GM18867 (cell line): ENCODE measurements around the gene DCUN1D2.
A peak's percentile ranks its signal among the peaks of the same experiment; 100 is the strongest.
"Not testable (repeated sequence)": the region's sequence is repeated elsewhere in the genome, so short reads cannot be mapped to it uniquely, and the experiment has no call there.

Source experiments
- ATAC-seq: cut with Tn5 transposase; IDR thresholded peaks from one replicate; pipeline ENCODE4 v1.9.1; 2021; ENCODE audit warnings: mild to moderate bottlenecking, moderate library complexity; ENCODE audit not compliant: unreplicated experiment

Gene DCUN1D2

DNA sequence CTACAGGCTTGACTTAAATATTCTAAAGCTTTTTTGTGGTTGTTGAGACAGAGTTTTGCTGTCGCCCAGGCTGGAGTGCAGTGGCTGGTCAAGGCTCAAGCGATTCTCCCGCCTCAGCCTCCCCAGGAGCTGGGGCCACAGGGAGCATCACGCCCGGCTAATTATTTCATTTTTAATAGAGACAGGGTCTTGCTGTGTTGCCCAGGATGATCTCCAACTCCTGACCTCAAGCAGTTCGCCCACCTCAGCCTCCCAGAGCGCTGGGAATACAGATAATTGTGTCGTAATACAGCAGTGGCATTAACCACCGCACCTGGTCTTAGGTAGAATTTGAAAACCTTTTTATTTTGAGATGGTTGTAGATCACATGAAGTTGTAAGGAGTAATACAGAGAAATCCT is 1.5 kb upstream of the DCUN1D2 start:
- no peak for ATAC-seq

- no peak for ATAC-seq
These were observed 940 bp upstream of the DCUN1D2 start for GRCh38 chr13:113491418-113491883.

GRCh38 chr13:113489549-113490495 is 689 bp downstream of the DCUN1D2 start:
- ATAC-seq: peak; percentile 16

DNA sequence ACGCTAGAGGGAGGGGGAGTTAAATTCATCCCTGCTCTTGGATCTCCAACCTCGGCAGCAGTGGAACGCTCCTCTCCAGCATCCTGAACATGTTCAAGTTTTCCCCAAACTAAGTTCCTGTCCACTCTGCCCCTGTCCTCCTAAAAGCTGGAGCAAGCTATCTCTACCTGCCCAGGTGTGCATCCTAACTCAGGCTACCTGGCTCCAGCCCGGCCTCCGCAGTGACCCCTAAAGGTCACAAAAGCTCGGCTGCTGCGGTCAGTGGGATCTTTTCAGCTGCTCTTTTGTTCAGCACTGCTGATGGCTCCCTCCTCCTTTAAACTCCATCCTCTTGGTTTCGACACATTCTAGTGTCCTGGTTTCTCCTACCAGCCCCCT is 1.4 kb downstream of the DCUN1D2 start:
- no peak for ATAC-seq

DNA sequence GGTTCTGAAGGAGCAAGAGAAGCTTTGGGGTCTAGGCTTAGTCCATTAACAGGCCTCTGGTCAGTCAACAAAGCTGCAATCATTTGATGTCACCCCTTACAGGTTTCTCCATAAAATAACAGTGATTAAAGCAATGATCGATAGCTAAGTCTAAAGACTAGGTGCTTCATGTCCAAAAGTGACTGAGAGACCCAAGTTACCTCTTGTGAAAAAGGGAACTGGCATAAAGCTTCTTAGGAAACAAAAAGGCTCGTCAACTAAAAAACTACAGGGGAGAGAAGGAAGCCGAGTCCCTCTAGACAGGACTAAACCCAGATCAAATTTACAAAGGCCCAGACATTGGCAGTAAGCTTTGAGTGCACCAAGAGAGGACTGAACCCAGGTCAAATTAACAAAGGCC is 2.2 kb downstream of the DCUN1D2 start:
- no peak for ATAC-seq

GRCh38 chr13:113486698-113487097 is 3.8 kb downstream of the DCUN1D2 start:
- no peak for ATAC-seq

DNA sequence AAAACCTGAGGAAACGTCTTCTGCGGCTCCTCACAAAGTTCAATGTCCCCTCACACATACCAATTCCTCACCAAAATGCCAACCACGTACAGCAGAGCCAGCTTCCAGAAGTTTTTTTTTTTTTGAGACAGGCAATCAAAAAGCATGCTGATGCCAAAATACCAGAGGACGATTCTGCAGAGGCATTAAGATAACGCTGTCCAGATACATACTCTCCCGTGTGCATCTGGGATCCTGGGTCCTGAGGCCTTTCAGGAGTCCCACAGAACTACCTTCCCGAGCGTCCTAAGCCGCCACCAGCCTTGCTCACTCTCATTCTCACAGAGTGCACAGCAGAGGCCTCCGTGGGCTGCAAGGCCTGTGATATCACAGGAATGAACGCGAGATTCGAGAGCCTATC is 5.0 kb downstream of the DCUN1D2 start:
- ATAC-seq: no peak

DNA sequence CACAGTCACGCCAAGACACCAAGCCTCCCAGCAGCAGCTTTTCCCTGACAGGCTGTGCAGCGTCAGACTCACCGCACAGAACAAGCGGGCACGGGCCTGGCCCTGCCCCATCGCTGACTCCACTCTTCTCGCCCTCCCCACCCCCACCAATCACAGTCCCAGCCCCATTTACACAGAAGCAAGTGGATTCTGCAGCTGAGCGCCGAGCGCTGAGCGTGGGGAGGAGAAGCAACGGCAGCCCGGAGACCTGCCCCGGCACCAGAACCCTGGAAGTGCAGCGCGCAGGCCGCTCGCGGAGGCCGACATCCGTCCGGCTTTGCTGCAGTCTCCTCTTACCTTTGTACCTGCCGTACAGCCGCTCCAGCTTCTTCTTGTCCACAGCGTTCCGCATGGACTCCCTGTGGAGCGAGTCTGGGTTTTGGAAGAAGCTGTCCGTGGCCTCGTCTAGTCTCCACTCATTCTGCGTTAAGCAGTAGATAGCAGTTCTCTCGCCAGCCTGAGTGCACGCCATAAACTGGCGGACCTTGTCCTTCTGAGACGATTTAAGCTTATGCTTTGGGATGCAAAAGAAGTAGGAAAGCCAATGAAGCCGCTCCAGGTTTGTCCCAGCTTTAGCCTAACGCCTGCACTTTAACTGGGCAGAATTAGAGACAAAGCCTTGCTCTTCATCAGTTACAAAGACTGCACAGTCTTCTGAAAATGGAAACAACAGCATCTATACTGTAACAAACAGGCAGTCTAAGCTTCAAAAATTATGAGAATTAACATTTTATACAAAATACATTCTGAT is 6.8 kb downstream of the DCUN1D2 start:
- no peak for ATAC-seq

DNA sequence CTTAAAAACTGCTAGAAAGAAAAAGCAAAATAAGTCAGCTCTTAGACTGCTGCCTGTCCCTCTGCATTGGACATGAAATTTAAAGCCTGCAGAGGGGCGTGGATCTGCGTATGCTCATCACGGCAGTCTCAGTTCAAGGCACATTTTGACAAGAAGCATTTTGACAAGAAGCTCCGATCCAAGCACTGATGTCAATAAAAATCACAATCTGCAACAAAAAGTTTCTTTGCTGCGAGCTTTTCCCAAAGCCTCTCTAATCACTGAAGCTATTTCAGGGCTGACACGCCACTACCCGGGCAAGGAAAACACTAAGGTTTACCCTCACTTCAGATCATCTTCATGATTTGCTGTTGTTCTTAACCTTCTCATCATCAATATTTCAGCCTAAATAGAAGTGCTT is 7.4 kb downstream of the DCUN1D2 start:
- ATAC-seq: no peak

- ATAC-seq: no peak
These were observed 11.3 kb downstream of the DCUN1D2 start for GRCh38 chr13:113479179-113479578.

DNA sequence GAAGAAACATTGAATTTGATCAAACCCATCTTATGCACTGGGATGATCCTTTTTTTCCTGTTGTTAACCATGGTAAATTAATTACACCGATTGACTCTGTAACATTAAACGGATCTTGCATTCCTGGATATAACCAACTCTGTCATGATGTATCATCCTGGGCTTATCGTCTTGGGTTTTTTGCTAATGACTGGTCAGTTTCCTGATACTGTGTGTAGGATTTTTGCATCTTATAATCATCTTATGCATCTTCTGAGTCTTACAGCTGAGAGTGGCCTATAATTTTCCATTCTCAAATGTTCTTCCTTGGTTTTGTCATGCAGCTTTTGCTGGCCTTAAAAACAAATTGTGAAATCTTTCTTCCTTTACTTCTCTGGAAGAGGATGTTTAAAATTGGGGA is 12.8 kb downstream of the DCUN1D2 start:
- ATAC-seq: no peak

- no peak for ATAC-seq
These were observed 13.7 kb downstream of the DCUN1D2 start for GRCh38 chr13:113476811-113477210.

- ATAC-seq: no peak
These were observed 14.6 kb downstream of the DCUN1D2 start for GRCh38 chr13:113475911-113476310.

GRCh38 chr13:113475280-113475679 is 15.2 kb downstream of the DCUN1D2 start:
- no peak for ATAC-seq

- no peak for ATAC-seq
These were observed 16.3 kb downstream of the DCUN1D2 start for GRCh38 chr13:113474179-113474578.

- ATAC-seq: no peak
These were observed 18.0 kb downstream of the DCUN1D2 start for GRCh38 chr13:113472355-113473025.

DNA sequence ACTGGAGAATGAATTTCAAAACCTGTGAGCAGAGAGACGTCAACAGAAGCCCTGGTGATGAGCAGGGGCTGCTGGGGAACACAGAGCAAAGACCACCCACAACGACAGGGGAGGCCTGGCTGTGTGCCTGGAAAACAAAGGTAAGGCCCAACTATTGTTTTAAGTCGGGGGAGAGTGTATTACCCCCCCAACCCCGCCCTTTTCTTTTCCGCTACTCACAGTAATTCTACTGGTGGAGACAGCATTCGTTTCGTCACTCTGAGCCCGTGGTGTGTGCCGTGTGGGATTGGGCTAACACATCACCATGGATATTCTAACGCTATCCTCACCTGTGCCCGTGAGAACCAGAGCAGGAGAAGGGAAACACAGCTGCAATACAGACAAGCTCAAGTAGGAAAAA is 18.7 kb downstream of the DCUN1D2 start:
- ATAC-seq: no peak

- not testable (repeated sequence) for ATAC-seq
These were observed 19.8 kb downstream of the DCUN1D2 start for GRCh38 chr13:113470635-113471163.

DNA sequence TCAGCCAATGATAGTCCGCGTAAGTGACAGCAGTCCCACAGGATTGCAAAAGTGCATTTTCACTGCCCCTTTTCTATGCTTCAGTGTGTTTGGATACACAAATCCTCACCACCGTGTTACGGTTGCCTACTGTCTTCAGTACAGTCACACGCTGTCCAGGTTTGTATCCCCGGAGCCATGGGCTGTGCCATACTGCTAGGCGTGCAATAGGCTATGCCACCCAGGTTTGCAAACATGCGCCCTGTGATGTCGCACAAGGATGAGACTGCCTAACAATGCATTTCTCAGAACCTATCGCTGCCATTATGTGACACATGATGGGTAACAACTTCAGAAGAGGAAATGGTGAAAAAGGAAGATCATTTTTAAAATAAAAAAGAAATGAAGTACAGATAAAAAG is 20.4 kb downstream of the DCUN1D2 start:
- no peak for ATAC-seq

DNA sequence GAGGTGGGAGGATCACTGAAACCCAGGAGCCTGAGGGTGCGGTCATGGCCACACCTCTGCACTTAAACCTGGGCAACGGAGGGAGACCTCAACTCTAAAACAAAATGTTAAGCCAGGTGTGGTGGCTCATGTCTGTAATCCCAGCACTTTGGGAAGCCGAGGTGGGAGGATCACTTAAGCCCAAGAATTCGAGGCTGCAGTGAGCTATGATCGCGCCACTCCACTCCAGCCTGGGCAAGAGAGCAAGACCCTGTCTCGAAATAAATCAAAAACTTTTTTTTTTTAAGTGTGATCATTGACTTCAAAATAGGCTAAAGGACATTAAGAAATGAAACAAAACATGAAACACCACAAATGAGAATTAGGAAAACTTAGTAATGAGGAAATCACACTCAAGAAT is 20.9 kb downstream of the DCUN1D2 start:
- ATAC-seq: no peak
